Activated T-helper 1 cell treated with anti-CD3 and anti-CD28 coated beads, Interleukin-12 subunit alpha, Interleukin-12 subunit beta, Interleukin-2, Interleukin-4 antibody, amounts not matched to agents 30 ng/mL and 10 ng/mL and 1 ng/mL, durations not matched to agents 14 hours and 24 hours and 36 hours (primary cell): Measurements from ENCODE around the gene KCTD17. TPM values are rescaled to one million over a fixed set of nuclear protein-coding genes. Genes with fewer than 3 reads are reported as not detected.
"Not testable (repeated sequence)": the region's sequence is repeated elsewhere in the genome, so short reads cannot be mapped to it uniquely, and the experiment has no call there.

ENCODE experiments used
- DNase-seq: peaks from one replicate; pipeline ENCODE4 v3.0.0; 2021; ENCODE audit warnings: low spot score
- H3K27ac Mint-ChIP-seq: one replicate; pipeline ENCODE4 v1.8.0; 2021; ENCODE audit warnings: mild to moderate bottlenecking, mixed read lengths
- H3K27me3 Mint-ChIP-seq: one replicate; pipeline ENCODE4 v1.8.0; 2022; ENCODE audit warnings: mild to moderate bottlenecking, moderate library complexity, mixed read lengths; ENCODE audit not compliant: insufficient read depth
- H3K36me3 Mint-ChIP-seq: one replicate; pipeline ENCODE4 v1.8.0; 2021; ENCODE audit warnings: low read depth, mixed read lengths
- H3K4me1 Mint-ChIP-seq: one replicate; pipeline ENCODE4 v1.8.0; 2021; ENCODE audit warnings: low read depth, mixed read lengths
- H3K4me3 Mint-ChIP-seq: one replicate; pipeline ENCODE4 v1.8.0; 2021; ENCODE audit warnings: mild to moderate bottlenecking, moderate library complexity, mixed read lengths
- H3K9me3 Mint-ChIP-seq: one replicate; pipeline ENCODE4 v1.8.0; 2021; ENCODE audit warnings: mixed read lengths
- intact Hi-C: fragments of 100-400 bp; cut with micrococcal nuclease; formaldehyde crosslinking; loops from one replicate; pipeline ENCODE4 v1.15.1; 2024
- total RNA-seq: library from RNA; stranded (reverse); gene quantifications from 2 replicates; pipeline ENCODE4 v1.2.3, GENCODE V29; 2022

Gene KCTD17
- total RNA-seq, 1 donor from 2014 or later = 68.1 TPM

DNA sequence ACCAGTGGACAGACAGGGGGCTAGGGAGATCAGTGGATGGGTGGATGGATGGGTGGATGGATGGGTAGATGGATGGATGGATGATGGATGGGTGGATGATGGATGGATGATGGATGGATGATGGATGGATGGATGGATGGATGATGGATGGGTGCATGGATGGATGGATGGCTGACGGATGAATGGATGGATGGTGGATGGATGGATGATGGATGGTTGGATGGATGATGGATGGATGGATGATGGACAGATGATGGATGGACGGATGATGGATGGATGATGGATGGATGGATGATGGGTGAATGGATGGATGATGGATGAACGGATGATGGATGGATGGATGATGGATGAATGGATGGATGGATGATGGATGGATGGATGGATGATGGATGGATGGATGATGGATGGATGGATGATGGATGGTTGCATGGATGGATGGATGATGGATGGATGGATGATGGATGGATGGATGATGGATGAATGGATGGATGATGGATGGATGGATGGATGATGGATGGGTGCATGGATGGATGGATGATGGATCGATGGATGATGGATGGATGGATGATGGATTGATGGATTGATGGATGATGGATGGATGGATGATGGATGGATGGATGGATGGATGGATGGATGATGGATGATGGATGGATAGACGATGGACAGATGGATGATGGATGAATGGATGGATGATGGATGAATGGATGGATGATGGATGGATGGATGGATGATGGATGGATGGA, 20.5 kb downstream of the KCTD17 start:
- intact Hi-C loops, H3K27ac Mint-ChIP-seq, H3K4me1 Mint-ChIP-seq, H3K27me3 Mint-ChIP-seq, H3K9me3 Mint-ChIP-seq, H3K4me3 Mint-ChIP-seq, H3K36me3 Mint-ChIP-seq, DNase-seq: not testable (repeated sequence)

DNA sequence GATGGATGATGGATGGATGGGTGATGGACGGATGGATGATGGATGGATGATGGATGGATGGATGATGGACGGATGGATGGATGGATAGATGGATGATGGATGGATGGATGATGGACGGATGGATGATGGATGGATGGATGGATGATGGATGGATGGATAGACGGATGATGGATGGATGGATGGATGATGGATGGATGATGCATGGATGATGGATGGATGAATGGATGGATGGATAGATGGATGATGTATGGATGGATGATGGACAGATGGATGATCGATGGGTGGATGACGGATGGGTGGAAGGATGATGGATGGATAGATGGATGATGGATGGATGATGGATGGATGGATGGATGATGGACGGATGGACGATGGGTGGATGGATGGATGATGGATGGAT, 21.1 kb downstream of the KCTD17 start:
- Mint-ChIP-seq H3K4me1 (peaks cover under 1% of the 10 kb centered on the region), H3K27me3 (peaks cover 8% of the 10 kb centered on the region), H3K9me3 (no peaks in the 10 kb centered on the region), H3K36me3 (no peaks in the 10 kb centered on the region), H3K27ac (no peak overlapping the region), H3K4me3 (no peak overlapping the region)
- intact Hi-C loops = no loop called here
- DNase-seq = no peak

DNA sequence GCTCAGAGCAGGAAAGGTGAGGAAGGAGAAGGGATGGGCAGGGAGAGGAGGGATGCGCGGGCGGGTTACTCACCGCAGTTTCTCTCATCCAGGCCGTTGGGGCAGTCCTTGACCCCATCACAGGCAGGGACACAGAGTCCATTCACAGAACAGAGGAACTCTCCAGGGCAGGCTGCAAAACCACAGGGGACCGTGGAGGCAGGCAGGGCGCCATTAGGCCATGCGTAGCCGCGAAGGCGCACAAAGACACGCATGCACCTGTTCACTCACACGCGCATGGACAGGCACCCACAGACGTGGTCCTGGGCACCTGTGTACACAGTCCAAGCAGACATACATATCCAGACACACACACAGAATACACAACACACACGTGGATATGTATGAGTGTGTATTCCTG, 23.0 kb downstream of the KCTD17 start:
- intact Hi-C loops = no loop called here
- no peak for DNase-seq
- H3K4me3 Mint-ChIP-seq = no peak overlapping the region

GRCh38 chr22:37075046-37075445, 23.5 kb downstream of the KCTD17 start:
- Mint-ChIP-seq H3K9me3 (no peaks in the 10 kb centered on the region), H3K4me1 (peaks cover 24% of the 10 kb centered on the region), H3K27me3 (peaks cover 3% of the 10 kb centered on the region), H3K27ac (no peak overlapping the region), H3K36me3 (no peaks in the 10 kb centered on the region), H3K4me3 (no peak overlapping the region)
- intact Hi-C loops = no loop called here
- no peak for DNase-seq

More for the DNA sequence above, 23.0 kb downstream of the KCTD17 start:
- H3K27ac Mint-ChIP-seq = no peak overlapping the region
- no peaks in the 10 kb centered on the region for H3K36me3 Mint-ChIP-seq
- H3K27me3 Mint-ChIP-seq = peaks cover 3% of the 10 kb centered on the region
- H3K9me3 Mint-ChIP-seq = no peaks in the 10 kb centered on the region
- peaks cover 19% of the 10 kb centered on the region for H3K4me1 Mint-ChIP-seq

- H3K27me3 Mint-ChIP-seq = peaks cover 3% of the 10 kb centered on the region
- H3K4me1 Mint-ChIP-seq = peaks cover 33% of the 10 kb centered on the region
- intact Hi-C loops = no loop called here
- no peak for DNase-seq
- no peaks in the 10 kb centered on the region for H3K36me3 Mint-ChIP-seq
- peak overlapping the region; percentile 32 for H3K27ac Mint-ChIP-seq
- H3K9me3 Mint-ChIP-seq = no peaks in the 10 kb centered on the region
- no peak overlapping the region for H3K4me3 Mint-ChIP-seq
Measured at GRCh38 chr22:37075822-37076433, 24.4 kb downstream of the KCTD17 start.

- H3K4me1 Mint-ChIP-seq = peaks cover 53% of the 10 kb centered on the region
- DNase-seq = peak; percentile 79
- peak overlapping the region; percentile 49 for H3K4me3 Mint-ChIP-seq
- H3K9me3 Mint-ChIP-seq = no peaks in the 10 kb centered on the region
- H3K27ac Mint-ChIP-seq = peak overlapping the region; percentile 95
- intact Hi-C loops = loop anchor here (1.0 to 2.0 kb wide), 5 partner anchors 44 to 379 kb away; no protein-coding TSS in a partner anchor
- peaks cover 3% of the 10 kb centered on the region for H3K27me3 Mint-ChIP-seq
- H3K36me3 Mint-ChIP-seq = peaks cover 3% of the 10 kb centered on the region
Measured at GRCh38 chr22:37077802-37078448, 26.4 kb downstream of the KCTD17 start.

GRCh38 chr22:37079158-37079557, 27.6 kb downstream of the KCTD17 start:
- DNase-seq = no peak
- intact Hi-C loops = loop anchor here (1.0 to 2.0 kb wide), 3 partner anchors 16 to 378 kb away; no protein-coding TSS in a partner anchor
- Mint-ChIP-seq H3K4me1 (peaks cover 64% of the 10 kb centered on the region), H3K9me3 (no peaks in the 10 kb centered on the region), H3K4me3 (peak overlapping the region; percentile 22), H3K27ac (peak overlapping the region; percentile 95), H3K27me3 (peaks cover 3% of the 10 kb centered on the region), H3K36me3 (peaks cover 9% of the 10 kb centered on the region)

DNA sequence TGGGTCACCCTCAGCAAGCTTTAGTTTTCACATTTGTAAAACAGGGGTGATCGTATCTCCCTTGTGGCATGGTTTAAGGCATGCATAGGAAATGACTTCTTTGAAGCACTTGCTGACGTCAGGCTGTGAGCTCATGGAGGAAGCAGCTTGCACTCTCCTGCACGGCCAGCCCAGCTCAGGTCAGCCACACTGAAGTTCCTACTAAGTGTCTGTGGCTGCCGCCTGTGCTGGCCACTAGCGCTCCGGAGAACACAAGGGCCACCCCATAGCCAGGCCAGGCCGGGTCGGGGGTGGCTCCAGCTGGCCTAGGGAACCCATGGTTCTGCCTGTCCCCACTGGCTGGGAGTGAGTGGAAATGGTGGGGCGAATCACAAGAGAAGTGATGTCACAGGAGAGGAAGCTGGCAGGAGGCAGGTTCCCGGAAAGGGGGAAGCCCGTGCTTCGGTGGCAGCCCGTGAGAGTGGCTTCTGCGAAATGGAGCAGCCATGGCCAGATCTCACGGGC, 28.2 kb downstream of the KCTD17 start:
- Mint-ChIP-seq H3K27ac (peak overlapping the region; percentile 95), H3K9me3 (no peaks in the 10 kb centered on the region), H3K4me1 (peaks cover 69% of the 10 kb centered on the region), H3K27me3 (peaks cover 3% of the 10 kb centered on the region), H3K36me3 (peaks cover 9% of the 10 kb centered on the region), H3K4me3 (peak overlapping the region; percentile 22)
- peak; percentile 81 for DNase-seq
- intact Hi-C loops = loop anchor here (1.0 to 2.0 kb wide), 3 partner anchors 16 to 377 kb away; no protein-coding TSS in a partner anchor

DNA sequence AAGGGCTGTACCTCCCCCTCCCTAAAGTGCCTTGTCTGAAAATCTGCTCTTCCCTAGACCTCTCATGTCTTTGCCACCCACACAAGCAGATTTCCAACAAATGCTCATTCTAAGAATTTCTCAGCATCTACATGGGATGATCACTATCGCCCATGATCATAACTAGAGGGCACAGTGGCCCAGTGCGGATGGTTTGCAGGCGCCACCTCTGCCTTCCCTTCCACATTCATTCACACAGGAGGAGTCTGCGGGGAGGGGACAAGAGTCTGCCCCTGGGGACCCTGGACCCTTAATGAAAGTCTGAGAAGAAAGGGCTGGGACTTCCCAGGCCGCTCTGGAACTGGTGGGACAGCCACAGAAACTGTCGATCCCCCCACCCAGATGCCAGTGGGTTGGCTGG, 28.9 kb downstream of the KCTD17 start:
- Mint-ChIP-seq H3K4me1 (peaks cover 73% of the 10 kb centered on the region), H3K27ac (peak overlapping the region; percentile 95), H3K27me3 (peaks cover 3% of the 10 kb centered on the region), H3K9me3 (no peaks in the 10 kb centered on the region), H3K4me3 (peak overlapping the region; percentile 22), H3K36me3 (peaks cover 9% of the 10 kb centered on the region)
- no peak for DNase-seq
- intact Hi-C loops = no loop called here

GRCh38 chr22:37080838-37081237, 29.3 kb downstream of the KCTD17 start:
- Mint-ChIP-seq H3K9me3 (no peaks in the 10 kb centered on the region), H3K27ac (peak overlapping the region; percentile 95), H3K27me3 (peaks cover 1% of the 10 kb centered on the region), H3K4me1 (peaks cover 73% of the 10 kb centered on the region), H3K36me3 (peaks cover 9% of the 10 kb centered on the region), H3K4me3 (no peak overlapping the region)
- DNase-seq = no peak
- intact Hi-C loops = no loop called here

DNA sequence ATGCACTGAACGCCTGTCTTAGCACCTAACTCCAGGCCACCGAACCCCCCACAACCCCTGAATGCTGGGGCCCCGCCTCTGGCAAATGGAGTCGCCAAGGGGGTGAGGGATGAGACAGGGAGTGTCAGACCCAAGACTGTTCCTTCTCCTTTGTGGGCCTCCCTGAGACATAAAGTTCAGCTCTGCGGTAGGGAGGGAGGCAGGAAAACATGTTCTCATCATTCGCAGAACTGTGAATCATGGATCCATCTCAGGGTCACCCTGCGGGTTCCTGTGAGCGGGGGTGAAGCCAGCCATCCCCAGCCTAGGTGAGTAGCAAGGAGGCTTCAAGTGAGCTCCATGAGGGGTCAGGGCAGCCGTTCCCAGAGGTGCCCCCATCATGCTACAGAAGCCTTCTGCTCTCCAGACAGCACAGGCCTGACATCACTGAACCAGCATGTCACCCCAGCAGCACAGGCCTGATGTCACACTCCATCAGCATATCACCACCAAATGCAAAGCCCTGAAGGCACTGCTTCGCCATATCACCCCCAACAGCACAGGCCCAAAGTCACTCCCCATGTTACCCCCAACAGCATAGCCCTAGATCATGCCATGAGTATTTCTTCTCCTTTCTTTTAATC, 30.8 kb downstream of the KCTD17 start:
- H3K36me3 Mint-ChIP-seq = peaks cover 9% of the 10 kb centered on the region
- H3K4me1 Mint-ChIP-seq = peaks cover 73% of the 10 kb centered on the region
- H3K9me3 Mint-ChIP-seq = no peaks in the 10 kb centered on the region
- peak overlapping the region; percentile 95 for H3K27ac Mint-ChIP-seq
- H3K27me3 Mint-ChIP-seq = peaks cover 1% of the 10 kb centered on the region
- intact Hi-C loops = no loop called here
- peak overlapping the region; percentile 50 for H3K4me3 Mint-ChIP-seq
- peak; percentile 16 for DNase-seq

DNA sequence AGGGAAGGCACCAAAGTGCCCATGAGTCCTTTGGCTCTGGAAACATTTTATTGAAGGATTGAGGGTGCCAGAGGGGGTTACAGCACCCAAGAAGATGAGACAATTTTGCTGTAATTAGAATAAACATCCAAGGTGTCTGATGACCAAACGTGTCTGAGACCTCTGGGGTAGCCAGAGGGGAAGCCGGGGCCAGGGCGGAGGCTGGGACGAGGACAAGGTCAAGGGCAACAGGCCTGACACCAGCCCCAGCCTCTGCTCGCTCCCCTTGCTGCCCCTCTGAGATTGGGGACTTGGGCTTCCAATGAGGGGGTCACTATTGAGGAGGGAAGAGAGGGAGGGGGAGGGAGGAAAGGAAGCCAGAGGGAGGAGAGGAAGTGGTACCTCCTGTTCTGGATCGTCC, 32.4 kb downstream of the KCTD17 start:
- H3K27ac Mint-ChIP-seq = peak overlapping the region; percentile 77
- DNase-seq = no peak
- peaks cover 10% of the 10 kb centered on the region for H3K36me3 Mint-ChIP-seq
- peaks cover 1% of the 10 kb centered on the region for H3K27me3 Mint-ChIP-seq
- H3K4me1 Mint-ChIP-seq = peaks cover 75% of the 10 kb centered on the region
- H3K4me3 Mint-ChIP-seq = peak overlapping the region; percentile 25
- intact Hi-C loops = no loop called here
- H3K9me3 Mint-ChIP-seq = no peaks in the 10 kb centered on the region
